HG02852 (cell line): ENCODE results near the gene CPNE4.

ENCODE experiments used
- ATAC-seq: cut with Tn5 transposase; IDR thresholded peaks from one replicate; pipeline ENCODE4 v1.9.1; 2021; ENCODE audit warnings: mild to moderate bottlenecking, moderate library complexity; ENCODE audit not compliant: unreplicated experiment

CPNE4 gene

GRCh38 chr3:131485119-131485518, 549.7 kb downstream of the CPNE4 start:
- ATAC-seq: no peak

GRCh38 chr3:131484496-131485111, 550.2 kb downstream of the CPNE4 start:
- no peak for ATAC-seq
